ENCODE results near the gene CRYGN.

CRYGN gene

DNA sequence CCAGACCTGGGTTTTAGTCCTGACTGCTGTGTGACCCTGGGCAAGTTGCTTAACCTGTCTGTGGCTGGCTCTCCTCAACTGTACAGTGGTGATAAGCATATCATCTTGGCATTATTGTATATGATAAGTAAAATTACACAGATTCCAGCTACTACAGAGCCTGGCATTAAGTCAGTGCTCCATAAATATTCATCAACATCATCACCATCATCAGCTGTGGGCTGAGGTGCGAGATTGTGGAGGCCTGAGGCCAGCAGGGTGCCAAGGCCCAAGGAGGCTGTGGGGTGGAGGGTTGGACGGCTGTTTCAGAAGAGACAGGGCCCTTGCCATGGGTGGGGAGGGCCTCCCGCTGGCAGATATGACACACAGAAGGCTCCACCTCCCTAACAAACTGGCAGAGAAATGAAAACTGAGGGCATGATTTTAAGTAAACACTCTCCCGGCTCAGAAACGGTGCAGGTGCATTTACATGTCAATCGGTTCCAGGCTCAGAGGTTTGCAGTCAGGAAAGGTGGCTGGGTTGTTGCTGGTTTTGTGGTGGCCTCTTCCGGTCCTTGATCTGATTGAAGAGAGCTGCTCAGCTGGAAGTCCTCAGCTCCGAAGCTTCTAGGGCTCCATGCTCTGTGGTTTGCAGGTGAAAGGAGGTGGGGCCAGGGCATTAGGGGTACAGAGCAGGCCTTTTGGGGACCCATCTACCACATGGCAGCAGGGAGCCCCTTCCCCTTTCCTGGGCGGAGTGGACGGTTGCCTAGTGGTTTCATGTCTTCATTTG, 10.2 kb downstream of the CRYGN start:
- TF ChIP-seq ESRRG (CRISPR knock-in tag; IDR thresholded peaks at IDR 0.05), result no peak
- peak; percentile 82 for TF ChIP-seq CSDC2 (CRISPR knock-in tag; IDR thresholded peaks at IDR 0.05)
- TF ChIP-seq RARB (CRISPR knock-in tag; IDR thresholded peaks at IDR 0.05), result no peak
- TF ChIP-seq ZNF8 (CRISPR knock-in tag; IDR thresholded peaks at IDR 0.05), result no peak
- no peak for ATAC-seq

DNA sequence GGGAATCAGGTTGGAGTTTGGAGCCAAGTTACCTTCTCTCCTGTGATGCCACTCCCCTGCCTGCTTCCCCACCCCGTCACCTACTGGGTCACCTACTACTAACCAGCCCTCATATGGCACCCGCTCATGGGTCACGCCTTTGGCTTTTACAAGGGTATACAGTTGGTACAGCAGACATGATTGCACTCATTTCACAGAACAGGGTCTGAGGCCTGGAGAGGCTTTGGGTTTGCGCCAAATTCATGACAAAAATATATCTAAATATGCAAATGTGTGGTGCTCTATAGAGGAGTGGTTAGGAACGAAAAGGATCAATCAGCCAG, 10.7 kb downstream of the CRYGN start:
- TF ChIP-seq, protein P1, sequence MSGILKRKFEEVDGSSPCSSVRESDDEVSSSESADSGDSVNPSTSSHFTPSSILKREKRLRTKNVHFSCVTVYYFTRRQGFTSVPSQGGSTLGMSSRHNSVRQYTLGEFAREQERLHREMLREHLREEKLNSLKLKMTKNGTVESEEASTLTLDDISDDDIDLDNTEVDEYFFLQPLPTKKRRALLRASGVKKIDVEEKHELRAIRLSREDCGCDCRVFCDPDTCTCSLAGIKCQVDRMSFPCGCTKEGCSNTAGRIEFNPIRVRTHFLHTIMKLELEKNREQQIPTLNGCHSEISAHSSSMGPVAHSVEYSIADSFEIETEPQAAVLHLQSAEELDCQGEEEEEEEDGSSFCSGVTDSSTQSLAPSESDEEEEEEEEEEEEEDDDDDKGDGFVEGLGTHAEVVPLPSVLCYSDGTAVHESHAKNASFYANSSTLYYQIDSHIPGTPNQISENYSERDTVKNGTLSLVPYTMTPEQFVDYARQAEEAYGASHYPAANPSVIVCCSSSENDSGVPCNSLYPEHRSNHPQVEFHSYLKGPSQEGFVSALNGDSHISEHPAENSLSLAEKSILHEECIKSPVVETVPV (CRISPR knock-in tag; IDR thresholded peaks at IDR 0.05), result no peak; the same call in 1 of the 2 replicates
- TF ChIP-seq ARNTL (CRISPR knock-in tag; IDR thresholded peaks at IDR 0.05; ENCODE audit: borderline replicate concordance, low read depth) (no peak), ZFP30 (CRISPR knock-in tag; IDR thresholded peaks at IDR 0.05) (no peak), ZNF8 (CRISPR knock-in tag; IDR thresholded peaks at IDR 0.05) (0 out of 2 replicates have a peak, but pooled peaks have one; percentile 0), ZFP3 (CRISPR knock-in tag; IDR thresholded peaks at IDR 0.05) (0 out of 2 replicates have a peak, but pooled peaks have one; percentile 5)
- TF ChIP-seq, protein P2, sequence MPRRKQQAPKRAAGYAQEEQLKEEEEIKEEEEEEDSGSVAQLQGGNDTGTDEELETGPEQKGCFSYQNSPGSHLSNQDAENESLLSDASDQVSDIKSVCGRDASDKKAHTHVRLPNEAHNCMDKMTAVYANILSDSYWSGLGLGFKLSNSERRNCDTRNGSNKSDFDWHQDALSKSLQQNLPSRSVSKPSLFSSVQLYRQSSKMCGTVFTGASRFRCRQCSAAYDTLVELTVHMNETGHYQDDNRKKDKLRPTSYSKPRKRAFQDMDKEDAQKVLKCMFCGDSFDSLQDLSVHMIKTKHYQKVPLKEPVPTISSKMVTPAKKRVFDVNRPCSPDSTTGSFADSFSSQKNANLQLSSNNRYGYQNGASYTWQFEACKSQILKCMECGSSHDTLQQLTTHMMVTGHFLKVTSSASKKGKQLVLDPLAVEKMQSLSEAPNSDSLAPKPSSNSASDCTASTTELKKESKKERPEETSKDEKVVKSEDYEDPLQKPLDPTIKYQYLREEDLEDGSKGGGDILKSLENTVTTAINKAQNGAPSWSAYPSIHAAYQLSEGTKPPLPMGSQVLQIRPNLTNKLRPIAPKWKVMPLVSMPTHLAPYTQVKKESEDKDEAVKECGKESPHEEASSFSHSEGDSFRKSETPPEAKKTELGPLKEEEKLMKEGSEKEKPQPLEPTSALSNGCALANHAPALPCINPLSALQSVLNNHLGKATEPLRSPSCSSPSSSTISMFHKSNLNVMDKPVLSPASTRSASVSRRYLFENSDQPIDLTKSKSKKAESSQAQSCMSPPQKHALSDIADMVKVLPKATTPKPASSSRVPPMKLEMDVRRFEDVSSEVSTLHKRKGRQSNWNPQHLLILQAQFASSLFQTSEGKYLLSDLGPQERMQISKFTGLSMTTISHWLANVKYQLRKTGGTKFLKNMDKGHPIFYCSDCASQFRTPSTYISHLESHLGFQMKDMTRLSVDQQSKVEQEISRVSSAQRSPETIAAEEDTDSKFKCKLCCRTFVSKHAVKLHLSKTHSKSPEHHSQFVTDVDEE (CRISPR knock-in tag; IDR thresholded peaks at IDR 0.05), result no peak
- ATAC-seq, result no peak

DNA sequence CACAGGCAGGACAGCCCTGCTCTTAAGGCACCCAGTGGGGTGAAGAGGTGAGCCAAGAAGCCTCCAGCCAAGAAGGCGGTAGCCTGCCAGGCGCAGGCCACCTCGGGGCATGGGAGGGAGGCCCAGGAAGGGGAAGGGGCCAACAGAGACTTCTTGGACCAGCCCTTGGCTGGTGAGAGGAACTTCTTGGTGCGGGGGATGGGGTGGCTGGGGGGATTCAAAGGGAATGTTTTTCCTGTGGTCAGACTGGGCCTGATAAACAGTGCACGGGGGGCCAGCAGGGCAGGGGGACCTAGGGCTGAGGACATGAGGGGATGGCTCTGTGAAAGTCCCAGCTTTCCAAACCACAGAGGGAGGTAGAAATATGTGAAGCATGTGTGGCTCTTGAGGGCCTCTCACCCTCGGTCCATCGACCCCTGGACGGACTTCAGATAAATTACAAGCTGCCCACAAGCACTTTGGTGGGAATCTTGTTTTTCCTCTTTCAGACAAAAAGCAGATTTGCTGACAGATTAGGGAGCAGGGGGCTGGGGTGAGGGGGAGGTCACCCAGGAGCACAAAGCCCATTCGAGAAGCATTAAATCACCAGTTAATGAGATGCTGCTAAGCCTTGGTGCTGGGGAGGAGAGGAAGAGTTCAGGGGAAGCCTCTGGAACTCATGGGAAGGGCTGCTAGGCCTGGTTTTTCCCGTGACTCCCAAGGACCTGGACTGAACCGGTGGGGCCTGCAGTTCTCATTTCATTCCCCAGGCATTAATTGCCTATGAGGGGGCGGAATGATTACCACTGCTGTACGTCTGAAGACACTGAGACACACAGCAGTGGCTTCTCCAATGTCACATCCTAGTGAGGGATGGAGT, 11.3 kb downstream of the CRYGN start:
- peak; percentile 51 for ATAC-seq
- TF ChIP-seq, protein P2 (CRISPR knock-in tag; IDR thresholded peaks at IDR 0.05), result no peak; the same call in none of the 2 replicates
- TF ChIP-seq CREB5 (CRISPR knock-in tag; IDR thresholded peaks at IDR 0.05; ENCODE audit: low read depth) (no peak), ZFP30 (CRISPR knock-in tag; IDR thresholded peaks at IDR 0.05) (0 out of 2 replicates have a peak, but pooled peaks have one; percentile 28), BACH2 (CRISPR knock-in tag; IDR thresholded peaks at IDR 0.05; ENCODE audit: borderline replicate concordance) (no peak), ZFP3 (CRISPR knock-in tag; IDR thresholded peaks at IDR 0.05) (peak; percentile 56), OSR1 (CRISPR knock-in tag; IDR thresholded peaks at IDR 0.05) (no peak), ZNF70 (CRISPR knock-in tag; IDR thresholded peaks at IDR 0.05) (no peak), ZC3H10 (CRISPR knock-in tag; IDR thresholded peaks at IDR 0.05) (no peak), SNAI2 (CRISPR knock-in tag; IDR thresholded peaks at IDR 0.05) (peak; percentile 90), POU6F1 (CRISPR knock-in tag; IDR thresholded peaks at IDR 0.05; ENCODE audit: borderline replicate concordance, low read depth) (no peak), CSDC2 (CRISPR knock-in tag; IDR thresholded peaks at IDR 0.05) (peak; percentile 98), GLIS3 (CRISPR knock-in tag; IDR thresholded peaks at IDR 0.05) (peak; percentile 89), ARNTL (CRISPR knock-in tag; IDR thresholded peaks at IDR 0.05; ENCODE audit: borderline replicate concordance, low read depth) (no peak), PPARA (CRISPR knock-in tag; IDR thresholded peaks at IDR 0.05; ENCODE audit: borderline replicate concordance) (no peak), TCF4 (CRISPR knock-in tag; IDR thresholded peaks at IDR 0.05; ENCODE audit: borderline replicate concordance) (peak; percentile 60; the same call in 1 of the 2 replicates), RARB (CRISPR knock-in tag; IDR thresholded peaks at IDR 0.05) (peak; percentile 37; the same call in 1 of the 2 replicates), PATZ1 (CRISPR knock-in tag; IDR thresholded peaks at IDR 0.05; ENCODE audit: borderline replicate concordance) (peak; percentile 61; the same call in 1 of the 2 replicates), ZNF565 (CRISPR knock-in tag; conservative IDR thresholded peaks at IDR 0.05; ENCODE audit: low read depth) (peak; percentile 88)
- TF ChIP-seq, protein P1 (CRISPR knock-in tag; IDR thresholded peaks at IDR 0.05), result no peak

Measured in SK-N-SH treated with all-trans-retinoic acid at 6 μM for 48 hours (cell line).